OCI-LY1 (cell line): Measurements from ENCODE around the gene CLEC7A.

Experiments used
- H2AFZ ChIP-seq: fragments of 200-600 bp; sonication (generic), shearing (Covaris generic); 2 replicates; pipeline ENCODE4 v1.6.0; 2014; ENCODE audit warnings: antibody characterized with exemption, mild to moderate bottlenecking, low read length
- H3F3A ChIP-seq: fragments of 200-600 bp; sonication (generic), shearing (Covaris generic); 2 replicates; pipeline ENCODE4 v1.6.0; 2014; ENCODE audit warnings: mild to moderate bottlenecking, antibody characterized with exemption, low read length, moderate library complexity; ENCODE audit not compliant: insufficient read depth
- H3K27ac ChIP-seq: fragments of 200-600 bp; sonication (generic); 2 replicates; pipeline ENCODE4 v1.5.1; 2014; ENCODE audit warnings: low read length, mixed run types, mild to moderate bottlenecking, low read depth; ENCODE audit not compliant: poor library complexity, severe bottlenecking
- H3K27me3 ChIP-seq: fragments of 200-600 bp; sonication (generic); 2 replicates; pipeline ENCODE4 v1.6.0; 2014; ENCODE audit warnings: antibody characterized with exemption, mild to moderate bottlenecking, low read length, moderate library complexity; ENCODE audit not compliant: insufficient read depth
- H3K36me3 ChIP-seq: fragments of 200-600 bp; sonication (generic); 2 replicates; pipeline ENCODE4 v1.6.1; 2014; ENCODE audit warnings: mild to moderate bottlenecking, antibody characterized with exemption, low read length, moderate library complexity, mixed read lengths; ENCODE audit not compliant: insufficient read depth
- H3K4me1 ChIP-seq: fragments of 200-600 bp; sonication (generic); 2 replicates; pipeline ENCODE4 v1.5.1; 2014; ENCODE audit warnings: mild to moderate bottlenecking, low read length, moderate library complexity; ENCODE audit not compliant: insufficient read depth, severe bottlenecking
- H3K4me2 ChIP-seq: fragments of 200-600 bp; sonication (generic), shearing (Covaris generic); 2 replicates; pipeline ENCODE4 v1.6.1; 2014; ENCODE audit warnings: low read length
- H3K4me3 ChIP-seq: fragments of 200-600 bp; sonication (generic); 2 replicates; pipeline ENCODE4 v1.5.1; 2014; ENCODE audit warnings: low read length, low read depth, mild to moderate bottlenecking, mixed read lengths; ENCODE audit not compliant: poor library complexity, severe bottlenecking
- H3K79me2 ChIP-seq: fragments of 200-600 bp; shearing (Covaris generic); 2 replicates; pipeline ENCODE4 v1.6.1; 2016; ENCODE audit warnings: mixed run types, low read length, mixed read lengths; ENCODE audit not compliant: insufficient read depth
- H3K9ac ChIP-seq: fragments of 200-600 bp; sonication (generic), shearing (Covaris generic); 2 replicates; pipeline ENCODE4 v1.6.1; 2014; ENCODE audit warnings: mild to moderate bottlenecking, low read length, mixed read lengths
- H3K9me2 ChIP-seq: fragments of 200-600 bp; sonication (generic), shearing (Covaris generic); 2 replicates; pipeline ENCODE4 v1.6.1; 2014; ENCODE audit warnings: low read depth, mild to moderate bottlenecking, low read length, mixed read lengths
- H3K9me3 ChIP-seq: fragments of 200-600 bp; shearing (Covaris generic); 2 replicates; pipeline ENCODE4 v1.6.1; 2014; ENCODE audit warnings: low read length, mixed read lengths
- H4K20me1 ChIP-seq: fragments of 200-600 bp; sonication (generic), shearing (Covaris generic); 2 replicates; pipeline ENCODE4 v1.6.0; 2016; ENCODE audit warnings: mild to moderate bottlenecking, low read length; ENCODE audit not compliant: insufficient read depth
- EZH2 ChIP-seq: fragments of 200-600 bp; sonication (generic), shearing (Covaris generic); IDR thresholded peaks from 2 replicates; pipeline ENCODE4 v1.8.0; 2017; ENCODE audit warnings: borderline replicate concordance, mixed run types, mild to moderate bottlenecking, antibody characterized with exemption, low read length, moderate library complexity, mixed read lengths
- TF ChIP-seq, protein P1 (sequence below): fragments of 200-600 bp; sonication (generic), shearing (Covaris generic); IDR thresholded peaks from 2 replicates; pipeline ENCODE4 v1.5.1; 2017; ENCODE audit warnings: mild to moderate bottlenecking, antibody characterized with exemption, low read length, moderate library complexity, mixed read lengths

Gene CLEC7A

DNA sequence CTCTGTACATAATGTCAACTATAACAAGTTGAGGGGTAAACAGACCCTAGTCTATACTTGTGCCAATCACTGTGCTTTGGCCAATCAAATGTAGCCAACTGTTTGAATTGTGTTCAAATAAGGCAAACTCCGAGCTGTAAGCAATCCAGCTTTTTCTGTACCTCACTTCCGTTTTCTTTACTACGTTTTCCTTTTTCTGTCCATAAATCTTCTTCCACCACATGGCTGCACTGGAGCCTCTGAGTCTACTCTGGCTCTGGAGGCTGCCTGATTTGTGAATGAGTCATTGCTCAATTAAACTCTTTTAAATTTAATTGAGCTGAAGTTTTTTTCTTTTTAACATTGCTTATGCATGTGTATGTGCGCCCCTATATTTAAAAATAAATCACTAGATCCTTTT, 60.9 kb downstream of the CLEC7A start:
- Histone ChIP-seq H3K9me2 (no peaks in the 10 kb centered on the region), H3K4me2 (no peak overlapping the region), H3K4me3 (no peak overlapping the region), H3K36me3 (no peaks in the 10 kb centered on the region), H4K20me1 (no peaks in the 10 kb centered on the region), H2AFZ (no peak overlapping the region), H3F3A (no peaks in the 10 kb centered on the region), H3K9me3 (no peaks in the 10 kb centered on the region), H3K9ac (no peak overlapping the region), H3K27ac (no peak overlapping the region), H3K27me3 (no peaks in the 10 kb centered on the region), H3K79me2 (no peaks in the 10 kb centered on the region), H3K4me1 (no peaks in the 10 kb centered on the region)
- no peak for TF ChIP-seq EZH2
- TF ChIP-seq, protein P1, sequence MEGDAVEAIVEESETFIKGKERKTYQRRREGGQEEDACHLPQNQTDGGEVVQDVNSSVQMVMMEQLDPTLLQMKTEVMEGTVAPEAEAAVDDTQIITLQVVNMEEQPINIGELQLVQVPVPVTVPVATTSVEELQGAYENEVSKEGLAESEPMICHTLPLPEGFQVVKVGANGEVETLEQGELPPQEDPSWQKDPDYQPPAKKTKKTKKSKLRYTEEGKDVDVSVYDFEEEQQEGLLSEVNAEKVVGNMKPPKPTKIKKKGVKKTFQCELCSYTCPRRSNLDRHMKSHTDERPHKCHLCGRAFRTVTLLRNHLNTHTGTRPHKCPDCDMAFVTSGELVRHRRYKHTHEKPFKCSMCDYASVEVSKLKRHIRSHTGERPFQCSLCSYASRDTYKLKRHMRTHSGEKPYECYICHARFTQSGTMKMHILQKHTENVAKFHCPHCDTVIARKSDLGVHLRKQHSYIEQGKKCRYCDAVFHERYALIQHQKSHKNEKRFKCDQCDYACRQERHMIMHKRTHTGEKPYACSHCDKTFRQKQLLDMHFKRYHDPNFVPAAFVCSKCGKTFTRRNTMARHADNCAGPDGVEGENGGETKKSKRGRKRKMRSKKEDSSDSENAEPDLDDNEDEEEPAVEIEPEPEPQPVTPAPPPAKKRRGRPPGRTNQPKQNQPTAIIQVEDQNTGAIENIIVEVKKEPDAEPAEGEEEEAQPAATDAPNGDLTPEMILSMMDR = no peak

DNA sequence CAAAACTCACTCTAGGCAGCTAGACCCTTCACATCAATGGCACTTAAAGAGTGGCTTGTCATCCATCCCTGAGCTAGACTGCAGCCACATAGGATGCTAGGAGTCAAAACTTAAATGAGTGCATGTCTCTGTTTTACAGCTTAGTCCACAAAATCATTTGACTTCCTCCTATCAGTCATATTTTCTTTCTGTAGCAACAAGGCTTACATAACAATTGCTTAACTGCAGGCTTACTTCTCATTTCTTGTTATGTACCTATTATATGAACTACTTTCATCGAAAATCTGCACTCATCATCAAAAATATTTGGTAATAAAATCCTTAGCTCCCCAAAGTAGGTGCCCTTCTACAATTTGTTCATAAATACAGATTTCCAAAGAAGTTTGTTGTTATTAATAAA, 61.4 kb downstream of the CLEC7A start:
- no peak for TF ChIP-seq EZH2
- TF ChIP-seq, protein P1 = no peak
- Histone ChIP-seq H3K9me3 (no peaks in the 10 kb centered on the region), H3K4me1 (no peaks in the 10 kb centered on the region), H2AFZ (no peak overlapping the region), H3K27me3 (no peaks in the 10 kb centered on the region), H3K27ac (no peak overlapping the region), H3K79me2 (no peaks in the 10 kb centered on the region), H3K4me3 (no peak overlapping the region), H3F3A (no peaks in the 10 kb centered on the region), H3K9me2 (no peaks in the 10 kb centered on the region), H3K4me2 (no peak overlapping the region), H3K9ac (no peak overlapping the region), H3K36me3 (no peaks in the 10 kb centered on the region), H4K20me1 (no peaks in the 10 kb centered on the region)

DNA sequence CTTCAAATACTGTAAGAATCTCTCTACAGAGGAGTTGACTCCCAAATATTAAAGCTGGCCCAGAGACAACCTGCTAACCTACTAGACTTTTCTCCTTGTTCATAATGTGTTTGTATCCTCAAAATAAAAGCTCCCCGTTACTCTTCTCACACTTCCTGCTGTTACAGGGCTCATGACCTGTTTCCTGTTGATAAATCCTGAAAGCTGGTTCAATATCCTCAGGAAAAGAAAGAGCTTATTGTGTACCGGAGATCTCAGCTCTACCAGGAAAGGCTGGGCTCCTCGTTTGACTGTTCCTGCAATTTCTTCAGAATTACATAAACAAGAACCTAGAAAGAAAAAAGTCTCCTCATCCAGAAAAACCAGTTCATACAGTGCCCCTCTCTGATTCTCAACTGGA, 62.1 kb downstream of the CLEC7A start:
- H3K27ac ChIP-seq = no peak overlapping the region
- no peaks in the 10 kb centered on the region for H3K79me2 ChIP-seq
- no peak overlapping the region for H3K9ac ChIP-seq
- no peaks in the 10 kb centered on the region for H3K4me1 ChIP-seq
- H3K9me3 ChIP-seq = no peaks in the 10 kb centered on the region
- no peak overlapping the region for H3K4me2 ChIP-seq
- H3F3A ChIP-seq = no peaks in the 10 kb centered on the region
- no peaks in the 10 kb centered on the region for H3K27me3 ChIP-seq
- no peaks in the 10 kb centered on the region for H4K20me1 ChIP-seq
- no peaks in the 10 kb centered on the region for H3K36me3 ChIP-seq
- TF ChIP-seq EZH2 = no peak
- TF ChIP-seq, protein P1 = no peak
- no peak overlapping the region for H3K4me3 ChIP-seq
- no peak overlapping the region for H2AFZ ChIP-seq
- no peaks in the 10 kb centered on the region for H3K9me2 ChIP-seq
